Thymus (tissue), 2 donors: ENCODE results near the gene ZNF599. TPM values are rescaled to one million over a fixed set of nuclear protein-coding genes. Genes with fewer than 3 reads are reported as not detected.

ENCODE experiments used
- polyA plus RNA-seq: library from polyadenylated mRNA; stranded (reverse); fragments of 200-250 nt; gene quantifications from one replicate; pipeline ENCODE4 v1.2.3, GENCODE V29; 2013
- total RNA-seq: library from RNA; stranded (reverse); fragments of 120-200 nt; gene quantifications from one replicate; pipeline ENCODE4 v1.2.4, GENCODE V29; 2013
- donor health status: healthy.

Gene ZNF599
- total and polyA plus RNA-seq, 2 donors = 7.7 to 9.5 TPM

Other genes with a start within 250 kb of the ZNF599 start
- 0.05 TPM for gene SCGB2B2, start 96.1 kb downstream of the ZNF599 start, total RNA-seq
- gene SCGB2B2, start 96.1 kb downstream of the ZNF599 start, polyA plus RNA-seq = 0.14 TPM
- gene ZNF302, start 95.5 kb downstream of the ZNF599 start, total RNA-seq = 32.7 TPM
- gene ZNF302, start 95.5 kb downstream of the ZNF599 start, polyA plus RNA-seq = 44.4 TPM
- gene ZNF181, start 39.0 kb downstream of the ZNF599 start, total RNA-seq = 21.5 TPM
- gene ZNF181, start 39.0 kb downstream of the ZNF599 start, polyA plus RNA-seq = 14.2 TPM
- gene ZNF30, start 153.7 kb upstream of the ZNF599 start, total RNA-seq = 2.5 TPM
- gene ZNF30, start 153.7 kb upstream of the ZNF599 start, polyA plus RNA-seq = 3.9 TPM
- 5.4 TPM for gene ZNF792, start 191.0 kb upstream of the ZNF599 start, total RNA-seq
- gene ZNF792, start 191.0 kb upstream of the ZNF599 start, polyA plus RNA-seq = 2.6 TPM
- 18.7 TPM for gene GRAMD1A, start 227.1 kb upstream of the ZNF599 start, total RNA-seq
- 51.9 TPM for gene GRAMD1A, start 227.1 kb upstream of the ZNF599 start, polyA plus RNA-seq